NCI-H460 (cell line): Measurements from ENCODE around the gene NUP210L. TPM values are rescaled to one million over a fixed set of nuclear protein-coding genes. Genes with fewer than 3 reads are reported as not detected.

ENCODE experiments used
- DNase-seq: peaks from one replicate; pipeline ENCODE4 v3.0.0-alpha.2; 2016; ENCODE audit warnings: low read depth; ENCODE audit errors: extremely low read depth
- total RNA-seq: library from RNA; depleted of rRNA; stranded (reverse); fragments of >200 nt; shearing (Covaris generic); gene quantifications from 2 replicates; pipeline ENCODE4 v1.2.3, GENCODE V29; 2014

NUP210L gene
- total RNA-seq, 1 experiment from 2014 or later = 0.02 TPM

- no peak for DNase-seq
Observed at GRCh38 chr1:153968972-153969371, 185.9 kb downstream of the NUP210L start.

GRCh38 chr1:153968408-153968807 lies 186.5 kb downstream of the NUP210L start:
- DNase-seq = no peak

GRCh38 chr1:153968000-153968363 lies 186.9 kb downstream of the NUP210L start:
- no peak for DNase-seq

- peak; percentile 98 for DNase-seq
Observed at GRCh38 chr1:153967107-153967999, 187.5 kb downstream of the NUP210L start, which contains the start of gene CREB3L4. CREB3L4 (plus strand) TSS chr1:153967902; CDS start chr1:153968526, 624 bp downstream.

GRCh38 chr1:153963850-153964331 lies 191.0 kb downstream of the NUP210L start:
- no peak for DNase-seq

GRCh38 chr1:153963030-153963849 lies 191.6 kb downstream of the NUP210L start, which contains the start of gene SLC39A1:
SLC39A1 (minus strand) TSS chr1:153963537; CDS start chr1:153962715, 822 bp downstream.
- DNase-seq = peak; percentile 99

- no peak for DNase-seq
Observed at GRCh38 chr1:153962088-153963029, 192.5 kb downstream of the NUP210L start.

GRCh38 chr1:153961421-153961820 lies 193.5 kb downstream of the NUP210L start:
- no peak for DNase-seq

GRCh38 chr1:153960206-153960605 lies 194.7 kb downstream of the NUP210L start:
- no peak for DNase-seq

GRCh38 chr1:153959454-153959853 lies 195.4 kb downstream of the NUP210L start:
- no peak for DNase-seq

- no peak for DNase-seq
Observed at GRCh38 chr1:153958961-153959260, 196.0 kb downstream of the NUP210L start.

GRCh38 chr1:153958111-153958960 lies 196.5 kb downstream of the NUP210L start, which contains the start of gene CRTC2:
CRTC2 (minus strand) TSS chr1:153958612; CDS start chr1:153958497, 115 bp downstream.
- peak; percentile 99 for DNase-seq

GRCh38 chr1:153957744-153958110 lies 197.1 kb downstream of the NUP210L start:
- no peak for DNase-seq

GRCh38 chr1:153956997-153957715 lies 197.7 kb downstream of the NUP210L start:
- no peak for DNase-seq

GRCh38 chr1:153954826-153955225 lies 200.0 kb downstream of the NUP210L start:
- no peak for DNase-seq

GRCh38 chr1:153953859-153954365 lies 201.0 kb downstream of the NUP210L start:
- no peak for DNase-seq

- no peak for DNase-seq
Observed at GRCh38 chr1:153951801-153952200, 203.1 kb downstream of the NUP210L start.

- DNase-seq = no peak
Observed at GRCh38 chr1:153951183-153951582, 203.7 kb downstream of the NUP210L start.
